Hepatocyte (in vitro differentiated cells): Measurements from ENCODE around the gene SLC17A5.
"Not testable (repeated sequence)": the region's sequence is repeated elsewhere in the genome, so short reads cannot be mapped to it uniquely, and the experiment has no call there.

Experiments
- CTCF ChIP-seq: fragments of 200-600 bp; sonication (generic); IDR thresholded peaks from 2 replicates; pipeline ENCODE4 v1.5.1; 2016; ENCODE audit warnings: antibody characterized with exemption, mild to moderate bottlenecking; ENCODE audit not compliant: poor library complexity
- EZH2 ChIP-seq: fragments of 200-600 bp; sonication (generic); IDR thresholded peaks from 2 replicates; pipeline ENCODE4 v1.6.1; 2016; ENCODE audit warnings: antibody characterized with exemption, mild to moderate bottlenecking, borderline replicate concordance
- EZH2phosphoT487 ChIP-seq: fragments of 200-600 bp; sonication (generic); IDR thresholded peaks from one replicate; pipeline ENCODE4 v1.6.1; 2018; ENCODE audit warnings: antibody characterized with exemption, mild to moderate bottlenecking, low read depth, moderate library complexity; ENCODE audit not compliant: unreplicated experiment, severe bottlenecking

- not testable (repeated sequence) for TF ChIP-seq CTCF, EZH2, EZH2phosphoT487
Measured at GRCh38 chr6:73679846-73680245, 26.1 kb upstream of the SLC17A5 start.
